ENCODE measurements around the gene A1BG.

- TF ChIP-seq POLR2A (IDR thresholded peaks at IDR 0.05; ENCODE audit: low read length) (no peak), GATA1 (IDR thresholded peaks at IDR 0.05; ENCODE audit: low read depth, low read length) (no peak)
Measured at GRCh38 chr19:58311345-58311865, 41.9 kb downstream of the A1BG start.

All from erythroblast (primary cell).